Measurements from ENCODE around the gene LIG4.
"Not testable (repeated sequence)": the region's sequence is repeated elsewhere in the genome, so short reads cannot be mapped to it uniquely, and the experiment has no call there.

The LIG4 gene

GRCh38 chr13:108218044-108218974 is 3.0 kb upstream of the LIG4 start, which contains the start of gene ABHD13:
Gene ABHD13, plus strand, starts transcription at chr13:108218392. Its CDS starts 10,827 bp downstream, at chr13:108229219.
- Histone ChIP-seq H3K27ac (ENCODE audit: low read depth, low read length) (peak within 1 kb of the TSS; percentile 90; the same call in 1 of the 2 replicates), H3K36me3 (ENCODE audit: control insufficient read depth, insufficient read depth, low read length) (no peaks in the 10 kb centered on the region), H3K9ac (ENCODE audit: low read length) (peak within 1 kb of the TSS; percentile 88), H3K4me3 (ENCODE audit: low read depth, low read length) (peak within 1 kb of the TSS; percentile 66), H3K4me1 (ENCODE audit: control insufficient read depth, insufficient read depth, low read length) (peaks cover 13% of the 10 kb centered on the region), H3K9me3 (ENCODE audit: control insufficient read depth, insufficient read depth, low read depth, low read length) (no peaks in the 10 kb centered on the region), H3K27me3 (ENCODE audit: control insufficient read depth, insufficient read depth, low read length) (no peaks in the 10 kb centered on the region)

DNA sequence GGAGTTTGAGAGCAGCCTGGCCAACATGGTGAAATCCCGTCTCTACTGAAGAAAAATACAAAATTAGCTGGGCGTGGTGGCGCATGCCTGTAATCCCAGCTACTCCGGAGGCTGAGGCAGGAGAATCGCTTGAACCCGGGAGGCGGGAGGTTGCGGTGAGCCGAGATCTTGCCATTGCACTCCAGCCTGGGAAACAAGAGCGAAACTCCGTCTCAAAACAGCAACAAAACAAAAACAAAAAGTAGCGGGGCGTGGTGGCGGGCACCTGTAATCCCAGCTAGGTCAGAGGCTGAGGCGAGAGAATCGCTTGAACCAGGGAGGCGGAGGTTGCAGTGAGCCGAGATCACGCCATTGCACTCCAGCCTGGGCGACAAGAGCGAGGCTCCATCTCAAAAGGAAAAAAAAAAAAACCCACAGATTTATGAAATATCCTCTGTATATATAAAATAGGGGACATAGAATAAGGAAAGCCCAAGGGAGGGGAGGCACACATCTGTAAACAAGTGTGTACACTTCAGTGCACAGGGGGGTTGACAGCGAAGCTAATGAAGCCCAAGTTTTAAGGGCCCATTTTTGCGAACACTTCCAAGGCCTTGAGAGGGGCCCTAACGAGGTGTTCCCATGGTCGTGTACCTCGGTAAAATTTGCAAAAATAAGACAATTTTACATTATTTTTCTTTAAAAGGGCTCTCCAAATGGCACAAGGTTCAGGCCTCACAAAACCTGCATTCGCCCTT is 2.1 kb upstream of the LIG4 start:
- H3K27ac ChIP-seq (ENCODE audit: low read depth, low read length), result peak overlapping the region; percentile 3; the same call in 1 of the 2 replicates
- H3K27me3 ChIP-seq (ENCODE audit: control insufficient read depth, insufficient read depth, low read length); H3K9me3 ChIP-seq (ENCODE audit: control insufficient read depth, insufficient read depth, low read depth, low read length); H3K36me3 ChIP-seq (ENCODE audit: control insufficient read depth, insufficient read depth, low read length): not testable (repeated sequence)
- peak overlapping the region; percentile 79 for H3K9ac ChIP-seq (ENCODE audit: low read length)
- peak overlapping the region; percentile 66 for H3K4me3 ChIP-seq (ENCODE audit: low read depth, low read length)
- peaks cover 13% of the 10 kb centered on the region for H3K4me1 ChIP-seq (ENCODE audit: control insufficient read depth, insufficient read depth, low read length)

DNA sequence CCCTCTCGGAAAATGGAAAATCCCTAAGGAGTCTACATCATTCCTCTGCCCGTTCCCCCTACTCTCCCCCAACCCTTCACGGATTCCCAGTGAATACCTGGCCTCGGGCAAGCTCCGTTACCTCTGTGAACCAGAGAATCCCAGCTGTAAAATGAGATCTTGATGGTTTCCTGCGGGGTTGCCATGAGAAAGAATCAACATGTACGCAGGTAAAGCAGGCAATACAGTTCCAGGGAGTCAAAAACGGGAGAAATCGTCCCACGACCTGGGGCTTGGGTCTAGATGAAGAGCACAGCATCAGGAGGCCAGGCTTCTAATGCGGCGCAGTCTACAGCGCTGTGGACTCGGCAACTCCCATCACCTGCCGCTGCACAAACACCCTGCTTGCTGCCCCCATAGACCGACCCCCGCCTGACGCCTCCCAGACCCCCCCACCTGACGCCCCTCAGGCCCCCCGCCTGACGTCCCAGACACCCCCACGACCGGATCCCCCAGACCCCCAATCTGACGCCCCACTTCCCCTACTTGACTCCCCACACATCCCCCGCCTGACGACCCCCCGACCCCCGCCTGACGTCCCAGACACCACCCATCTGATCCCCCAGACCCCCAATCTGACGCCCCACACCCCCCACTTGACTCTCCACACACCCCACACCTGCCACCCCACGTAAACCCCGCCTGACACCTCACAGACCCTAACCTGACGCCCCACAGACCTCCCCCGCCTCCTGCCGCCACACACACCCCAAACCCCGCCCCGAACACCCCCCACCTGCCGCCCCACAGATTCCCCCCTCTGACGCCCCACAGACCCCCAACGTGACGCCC is 680 bp downstream of the LIG4 start:
- H3K9ac ChIP-seq (ENCODE audit: low read length), result peak overlapping the region; percentile 56

DNA sequence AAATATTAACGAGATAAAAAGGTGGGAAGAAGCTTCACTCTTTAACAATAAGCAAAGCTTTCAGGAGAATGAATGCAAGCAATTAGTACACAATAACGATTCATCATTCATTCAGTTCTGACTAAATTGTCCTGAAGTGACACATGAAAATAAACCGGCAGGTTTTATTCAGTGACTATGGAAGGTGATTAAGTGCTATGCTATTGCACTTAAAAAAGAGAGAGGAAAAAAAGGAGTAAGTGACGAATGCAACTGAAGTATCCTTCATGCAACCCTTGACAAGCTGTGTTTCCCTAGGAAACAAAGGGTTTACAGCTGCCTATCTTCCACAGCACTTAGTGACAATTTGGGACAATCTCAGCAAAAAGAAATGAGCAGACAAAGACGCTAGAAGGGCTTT is 1.4 kb downstream of the LIG4 start:
- Histone ChIP-seq H3K9me3 (ENCODE audit: control insufficient read depth, insufficient read depth, low read depth, low read length) (no peaks in the 10 kb centered on the region), H3K4me1 (ENCODE audit: control insufficient read depth, insufficient read depth, low read length) (peaks cover 8% of the 10 kb centered on the region), H3K9ac (ENCODE audit: low read length) (no peak overlapping the region), H3K36me3 (ENCODE audit: control insufficient read depth, insufficient read depth, low read length) (peaks cover 15% of the 10 kb centered on the region), H3K27me3 (ENCODE audit: control insufficient read depth, insufficient read depth, low read length) (no peaks in the 10 kb centered on the region), H3K4me3 (ENCODE audit: low read depth, low read length) (peak overlapping the region; percentile 72), H3K27ac (ENCODE audit: low read depth, low read length) (no peak overlapping the region)

More for the DNA sequence above, 680 bp downstream of the LIG4 start:
- Histone ChIP-seq H3K27me3 (ENCODE audit: control insufficient read depth, insufficient read depth, low read length) (no peaks in the 10 kb centered on the region), H3K9me3 (ENCODE audit: control insufficient read depth, insufficient read depth, low read depth, low read length) (no peaks in the 10 kb centered on the region), H3K36me3 (ENCODE audit: control insufficient read depth, insufficient read depth, low read length) (peaks cover 12% of the 10 kb centered on the region), H3K27ac (ENCODE audit: low read depth, low read length) (no peak overlapping the region), H3K4me3 (ENCODE audit: low read depth, low read length) (peak overlapping the region; percentile 72), H3K4me1 (ENCODE audit: control insufficient read depth, insufficient read depth, low read length) (peaks cover 13% of the 10 kb centered on the region)

GRCh38 chr13:108212886-108213285 is 2.5 kb downstream of the LIG4 start:
- H3K27ac ChIP-seq (ENCODE audit: low read depth, low read length), result no peak overlapping the region
- peaks cover 15% of the 10 kb centered on the region for H3K36me3 ChIP-seq (ENCODE audit: control insufficient read depth, insufficient read depth, low read length)
- H3K27me3 ChIP-seq (ENCODE audit: control insufficient read depth, insufficient read depth, low read length), result no peaks in the 10 kb centered on the region
- peaks cover 8% of the 10 kb centered on the region for H3K4me1 ChIP-seq (ENCODE audit: control insufficient read depth, insufficient read depth, low read length)
- no peaks in the 10 kb centered on the region for H3K9me3 ChIP-seq (ENCODE audit: control insufficient read depth, insufficient read depth, low read depth, low read length)
- no peak overlapping the region for H3K9ac ChIP-seq (ENCODE audit: low read length)
- no peak overlapping the region for H3K4me3 ChIP-seq (ENCODE audit: low read depth, low read length)

DNA sequence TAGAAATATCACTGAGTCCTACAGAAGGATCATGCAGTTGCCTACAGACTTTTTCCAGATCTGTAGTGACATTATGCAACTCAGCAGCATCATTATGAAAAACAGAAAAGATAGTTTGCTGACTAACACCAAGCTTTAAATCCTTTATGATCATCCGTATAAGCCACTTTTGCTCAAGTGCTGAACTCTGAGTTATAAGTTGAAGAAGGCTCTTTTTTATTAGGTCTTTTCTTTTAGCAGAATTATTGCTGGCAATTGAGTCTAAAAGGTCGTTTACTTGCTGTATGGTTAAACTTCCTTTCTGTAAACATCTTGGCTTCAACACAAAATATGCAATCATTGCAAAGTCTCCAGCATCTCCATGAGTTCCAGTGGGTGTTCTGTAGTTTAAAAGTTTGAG is 4.8 kb downstream of the LIG4 start:
- Histone ChIP-seq H3K27me3 (ENCODE audit: control insufficient read depth, insufficient read depth, low read length) (no peaks in the 10 kb centered on the region), H3K36me3 (ENCODE audit: control insufficient read depth, insufficient read depth, low read length) (peaks cover 15% of the 10 kb centered on the region), H3K9me3 (ENCODE audit: control insufficient read depth, insufficient read depth, low read depth, low read length) (no peaks in the 10 kb centered on the region), H3K4me1 (ENCODE audit: control insufficient read depth, insufficient read depth, low read length) (peaks cover 5% of the 10 kb centered on the region), H3K27ac (ENCODE audit: low read depth, low read length) (no peak overlapping the region), H3K4me3 (ENCODE audit: low read depth, low read length) (no peak overlapping the region), H3K9ac (ENCODE audit: low read length) (no peak overlapping the region)

DNA sequence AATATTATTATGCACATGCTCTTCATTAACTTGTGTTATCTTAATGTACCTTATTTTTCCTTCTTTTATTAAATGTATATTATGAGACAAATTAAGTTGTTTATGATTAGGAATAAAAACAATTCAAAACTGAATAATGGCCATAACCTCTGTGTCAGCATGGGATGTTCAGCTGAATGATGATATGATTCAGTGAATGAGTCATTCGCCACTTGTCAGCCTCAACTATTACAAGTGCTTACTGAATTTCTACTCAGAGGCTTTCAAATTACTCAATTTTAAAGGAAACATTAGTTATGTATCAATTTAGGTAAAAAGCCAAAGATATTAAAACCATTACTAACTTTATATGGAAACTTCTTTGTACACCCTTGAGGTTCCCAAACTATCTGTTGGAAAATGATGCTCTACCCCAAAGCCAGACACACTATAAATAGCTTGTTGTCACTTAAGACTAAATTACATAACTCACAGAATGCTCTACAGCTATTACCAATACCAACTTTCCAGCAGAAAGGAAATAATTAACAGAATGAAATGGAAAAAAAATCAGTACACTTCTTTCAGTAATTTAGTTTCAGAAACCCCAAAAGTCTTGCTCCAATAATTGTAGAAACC is 14.4 kb downstream of the LIG4 start:
- Histone ChIP-seq H3K9me3 (ENCODE audit: control insufficient read depth, insufficient read depth, low read depth, low read length) (peaks cover 2% of the 10 kb centered on the region; the same call in 1 of the 2 replicates), H3K9ac (ENCODE audit: low read length) (no peak overlapping the region), H3K36me3 (ENCODE audit: control insufficient read depth, insufficient read depth, low read length) (no peaks in the 10 kb centered on the region), H3K27ac (ENCODE audit: low read depth, low read length) (no peak overlapping the region), H3K4me1 (ENCODE audit: control insufficient read depth, insufficient read depth, low read length) (no peaks in the 10 kb centered on the region), H3K4me3 (ENCODE audit: low read depth, low read length) (no peak overlapping the region), H3K27me3 (ENCODE audit: control insufficient read depth, insufficient read depth, low read length) (no peaks in the 10 kb centered on the region)

DNA sequence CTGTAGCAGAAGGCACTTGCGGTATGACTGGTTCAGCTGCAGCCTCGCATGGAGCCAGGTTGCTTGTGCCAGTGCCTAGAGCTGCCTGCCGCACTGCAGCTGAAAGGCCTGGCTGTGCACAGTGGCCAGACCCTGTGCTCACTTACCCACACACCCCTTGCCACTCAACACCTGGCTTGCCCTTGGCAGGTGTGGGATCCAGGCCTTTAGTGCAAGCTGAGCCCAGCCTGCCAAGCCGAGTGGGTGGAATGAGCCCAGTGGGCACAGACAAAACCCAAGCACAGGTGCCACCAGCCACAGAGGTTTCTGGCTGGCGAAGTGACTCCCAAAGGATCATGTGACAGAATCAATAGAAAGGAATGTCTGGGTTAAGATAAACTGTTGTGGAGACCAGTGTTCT is 19.5 kb downstream of the LIG4 start:
- no peaks in the 10 kb centered on the region for H3K4me1 ChIP-seq (ENCODE audit: control insufficient read depth, insufficient read depth, low read length)
- peaks cover 10% of the 10 kb centered on the region; the same call in 1 of the 2 replicates for H3K9me3 ChIP-seq (ENCODE audit: control insufficient read depth, insufficient read depth, low read depth, low read length)
- H3K4me3 ChIP-seq (ENCODE audit: low read depth, low read length), result no peak overlapping the region
- no peaks in the 10 kb centered on the region for H3K27me3 ChIP-seq (ENCODE audit: control insufficient read depth, insufficient read depth, low read length)
- no peak overlapping the region for H3K9ac ChIP-seq (ENCODE audit: low read length)
- H3K27ac ChIP-seq (ENCODE audit: low read depth, low read length), result no peak overlapping the region
- no peaks in the 10 kb centered on the region for H3K36me3 ChIP-seq (ENCODE audit: control insufficient read depth, insufficient read depth, low read length)

DNA sequence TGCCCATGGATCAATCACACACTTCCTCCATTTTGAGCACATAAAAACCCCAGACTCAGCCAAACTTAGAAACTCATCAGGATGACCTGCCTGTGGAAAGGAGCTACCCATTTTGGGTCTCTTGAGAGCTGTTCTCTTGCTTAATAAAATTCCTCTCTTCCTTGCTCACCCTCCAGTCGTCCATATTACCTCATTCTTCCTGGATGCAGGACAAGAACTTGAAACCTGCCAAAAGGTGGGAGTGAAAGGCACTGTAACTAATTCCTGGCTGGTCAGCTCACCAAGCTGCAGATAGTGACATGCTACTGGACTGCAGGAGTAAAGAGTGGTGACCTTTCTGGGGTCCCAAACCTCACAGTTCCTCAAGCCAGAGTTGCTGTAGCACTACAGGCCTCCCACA is 20.2 kb downstream of the LIG4 start:
- Histone ChIP-seq H3K27me3 (ENCODE audit: control insufficient read depth, insufficient read depth, low read length) (no peaks in the 10 kb centered on the region), H3K4me3 (ENCODE audit: low read depth, low read length) (no peak overlapping the region), H3K27ac (ENCODE audit: low read depth, low read length) (no peak overlapping the region), H3K9me3 (ENCODE audit: control insufficient read depth, insufficient read depth, low read depth, low read length) (peaks cover 10% of the 10 kb centered on the region; the same call in 1 of the 2 replicates), H3K9ac (ENCODE audit: low read length) (no peak overlapping the region), H3K4me1 (ENCODE audit: control insufficient read depth, insufficient read depth, low read length) (no peaks in the 10 kb centered on the region), H3K36me3 (ENCODE audit: control insufficient read depth, insufficient read depth, low read length) (no peaks in the 10 kb centered on the region)

DNA sequence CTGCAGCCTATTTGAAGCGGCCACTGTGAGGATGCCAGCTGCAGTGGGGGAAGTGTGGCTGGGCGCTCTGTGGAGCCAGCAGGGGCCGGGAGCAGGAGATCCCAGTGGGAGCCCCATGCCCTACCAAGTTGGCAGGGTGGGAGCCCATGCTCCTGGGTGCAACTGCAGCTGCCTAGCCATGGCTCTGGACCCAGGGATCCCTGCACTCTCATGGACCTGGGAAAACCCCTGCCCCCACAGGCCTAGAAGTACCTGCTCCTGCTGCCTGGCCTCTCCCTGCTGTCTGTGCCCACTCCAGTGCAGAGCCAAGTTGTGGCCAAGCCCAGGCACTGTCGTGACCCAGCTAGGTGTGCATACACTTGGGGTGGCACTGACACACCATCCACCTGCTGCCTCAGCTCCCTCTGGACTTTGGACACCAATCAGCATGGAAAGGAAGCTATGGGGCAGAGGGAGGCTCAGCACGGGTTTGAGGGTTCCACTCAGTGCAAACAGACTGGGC is 20.9 kb downstream of the LIG4 start:
- Histone ChIP-seq H3K36me3 (ENCODE audit: control insufficient read depth, insufficient read depth, low read length) (no peaks in the 10 kb centered on the region), H3K27me3 (ENCODE audit: control insufficient read depth, insufficient read depth, low read length) (no peaks in the 10 kb centered on the region), H3K4me3 (ENCODE audit: low read depth, low read length) (no peak overlapping the region), H3K9me3 (ENCODE audit: control insufficient read depth, insufficient read depth, low read depth, low read length) (peaks cover 10% of the 10 kb centered on the region; the same call in 1 of the 2 replicates), H3K9ac (ENCODE audit: low read length) (no peak overlapping the region), H3K4me1 (ENCODE audit: control insufficient read depth, insufficient read depth, low read length) (no peaks in the 10 kb centered on the region), H3K27ac (ENCODE audit: low read depth, low read length) (no peak overlapping the region)

Measured in HUES6 (cell line).